Loucy (cell line): ENCODE measurements around the gene DLG1.

Source experiments
- H2AFZ ChIP-seq: fragments of 200-600 bp; sonication (generic); 2 replicates; pipeline ENCODE4 v1.6.0; 2016; ENCODE audit warnings: antibody characterized with exemption, mild to moderate bottlenecking, low read length, moderate library complexity
- H3F3A ChIP-seq: fragments of 200-600 bp; 2 replicates; pipeline ENCODE4 v1.6.0; 2016; ENCODE audit warnings: antibody characterized with exemption, low read depth, mild to moderate bottlenecking
- H3K27me3 ChIP-seq: fragments of 200-600 bp; sonication (generic); 2 replicates; pipeline ENCODE4 v1.6.1; 2014; ENCODE audit warnings: low read length, mild to moderate bottlenecking; ENCODE audit not compliant: insufficient read depth, poor library complexity, severe bottlenecking
- H3K36me3 ChIP-seq: fragments of 200-600 bp; sonication (generic); 2 replicates; pipeline ENCODE4 v1.6.1; 2016; ENCODE audit warnings: low read length; ENCODE audit not compliant: insufficient read depth
- H3K4me1 ChIP-seq: fragments of 200-600 bp; sonication (generic); 2 replicates; pipeline ENCODE4 v1.5.1; 2014; ENCODE audit warnings: low read length, mild to moderate bottlenecking; ENCODE audit not compliant: insufficient read depth, poor library complexity, severe bottlenecking
- H3K4me2 ChIP-seq: fragments of 200-600 bp; sonication (generic); 2 replicates; pipeline ENCODE4 v1.6.0; 2014; ENCODE audit warnings: antibody characterized with exemption, low read length, low read depth, mild to moderate bottlenecking; ENCODE audit not compliant: poor library complexity, severe bottlenecking
- H3K4me3 ChIP-seq: fragments of 200-600 bp; sonication (generic); 2 replicates; pipeline ENCODE4 v1.5.1; 2014; ENCODE audit warnings: low read length, mild to moderate bottlenecking, mixed read lengths; ENCODE audit not compliant: poor library complexity, severe bottlenecking
- H3K79me2 ChIP-seq: fragments of 200-600 bp; sonication (generic); 2 replicates; pipeline ENCODE4 v1.6.1; 2014; ENCODE audit warnings: low read length; ENCODE audit not compliant: insufficient read depth
- H3K9ac ChIP-seq: fragments of 200-600 bp; sonication (generic); 2 replicates; pipeline ENCODE4 v1.6.0; 2014; ENCODE audit warnings: mild to moderate bottlenecking, low read depth, low read length, moderate library complexity; ENCODE audit not compliant: poor library complexity, severe bottlenecking
- H3K9me2 ChIP-seq: fragments of 200-600 bp; sonication (generic); replicated peaks from 2 replicates; pipeline ENCODE4 v1.6.1; 2016; ENCODE audit warnings: low read depth, low read length, mixed read lengths
- H3K9me3 ChIP-seq: fragments of 200-600 bp; sonication (generic); 2 replicates; pipeline ENCODE4 v1.6.1; 2014; ENCODE audit warnings: mild to moderate bottlenecking, antibody characterized with exemption, low read length, low read depth; ENCODE audit not compliant: insufficient read depth
- H4K20me1 ChIP-seq: fragments of 200-600 bp; sonication (generic); 2 replicates; pipeline ENCODE4 v1.6.0; 2014; ENCODE audit warnings: antibody characterized with exemption, low read length, mild to moderate bottlenecking; ENCODE audit not compliant: insufficient read depth, poor library complexity, severe bottlenecking
- CTCF ChIP-seq: fragments of 200-600 bp; sonication (generic); conservative IDR thresholded peaks from 2 replicates; pipeline ENCODE4 v1.5.1; 2014; ENCODE audit warnings: mild to moderate bottlenecking, antibody characterized with exemption, low read length
- EZH2phosphoT487 ChIP-seq: fragments of 200-600 bp; IDR thresholded peaks from 2 replicates; pipeline ENCODE4 v1.6.1; 2018; ENCODE audit warnings: antibody characterized with exemption, mild to moderate bottlenecking, moderate library complexity, borderline replicate concordance

The DLG1 gene

GRCh38 chr3:197244751-197245150, 53.7 kb downstream of the DLG1 start:
- H3K4me1 ChIP-seq: no peaks in the 10 kb centered on the region
- peaks cover 98% of the 10 kb centered on the region for H3K79me2 ChIP-seq
- no peaks in the 10 kb centered on the region for H3K27me3 ChIP-seq
- H2AFZ ChIP-seq: no peak overlapping the region
- H4K20me1 ChIP-seq: peaks cover 8% of the 10 kb centered on the region
- peaks cover 25% of the 10 kb centered on the region for H3K9me3 ChIP-seq
- H3K9me2 ChIP-seq: no peaks in the 10 kb centered on the region
- TF ChIP-seq CTCF (no peak), EZH2phosphoT487 (no peak)
- no peak overlapping the region for H3K4me2 ChIP-seq
- H3K36me3 ChIP-seq: peaks cover 45% of the 10 kb centered on the region
- H3F3A ChIP-seq: peaks cover 6% of the 10 kb centered on the region; the same call in 1 of the 2 replicates
- no peak overlapping the region for H3K9ac ChIP-seq
- no peak overlapping the region for H3K4me3 ChIP-seq

- H3K36me3 ChIP-seq: peaks cover 29% of the 10 kb centered on the region; the same call in 1 of the 2 replicates
- H3K79me2 ChIP-seq: peaks cover 98% of the 10 kb centered on the region
- peaks cover 8% of the 10 kb centered on the region; the same call in 1 of the 2 replicates for H3K9me3 ChIP-seq
Measured at GRCh38 chr3:197242784-197243432, 55.5 kb downstream of the DLG1 start.

GRCh38 chr3:197241173-197241572, 57.2 kb downstream of the DLG1 start:
- Histone ChIP-seq H3K36me3 (peaks cover 21% of the 10 kb centered on the region; the same call in 1 of the 2 replicates), H4K20me1 (peaks cover 7% of the 10 kb centered on the region)

More at GRCh38 chr3:197242784-197243432, 55.5 kb downstream of the DLG1 start:
- no peaks in the 10 kb centered on the region for H3K27me3 ChIP-seq
- TF ChIP-seq EZH2phosphoT487 (no peak), CTCF (no peak)
- H3F3A ChIP-seq: peaks cover 6% of the 10 kb centered on the region; the same call in 1 of the 2 replicates
- no peaks in the 10 kb centered on the region for H3K4me1 ChIP-seq
- H3K9me2 ChIP-seq: no peaks in the 10 kb centered on the region
- H4K20me1 ChIP-seq: peaks cover 11% of the 10 kb centered on the region
- H3K4me2 ChIP-seq: no peak overlapping the region
- no peak overlapping the region for H3K4me3 ChIP-seq
- no peak overlapping the region for H2AFZ ChIP-seq
- H3K9ac ChIP-seq: no peak overlapping the region

More at GRCh38 chr3:197241173-197241572, 57.2 kb downstream of the DLG1 start:
- peaks cover 6% of the 10 kb centered on the region; the same call in 1 of the 2 replicates for H3F3A ChIP-seq
- peaks cover 12% of the 10 kb centered on the region; the same call in 1 of the 2 replicates for H3K9me3 ChIP-seq
- no peak overlapping the region for H3K4me2 ChIP-seq
- H3K9ac ChIP-seq: no peak overlapping the region
- peaks cover 97% of the 10 kb centered on the region for H3K79me2 ChIP-seq
- H3K4me1 ChIP-seq: no peaks in the 10 kb centered on the region
- no peak overlapping the region for H3K4me3 ChIP-seq
- TF ChIP-seq EZH2phosphoT487 (no peak), CTCF (no peak)
- no peak overlapping the region for H2AFZ ChIP-seq
- H3K9me2 ChIP-seq: no peaks in the 10 kb centered on the region
- H3K27me3 ChIP-seq: no peaks in the 10 kb centered on the region
